NCI-H526 (cell line): Measurements from ENCODE around the gene VMAC.

Experiments
- DNase-seq, 2 experiments: peaks; one replicate each; lab custom pipeline; 2025; lab: John Stamatoyannopoulos, UW

The VMAC gene

GRCh38 chr19:5952193-5953029, 47.7 kb downstream of the VMAC start:
- DNase-seq, result no peak

GRCh38 chr19:5953030-5953589, 48.4 kb downstream of the VMAC start:
- no peak for DNase-seq

- no peak for DNase-seq
Measured at GRCh38 chr19:5953680-5954213, 49.1 kb downstream of the VMAC start.

- DNase-seq, result no peak
Measured at GRCh38 chr19:5954293-5954692, 49.6 kb downstream of the VMAC start.

- no peak for DNase-seq
Measured at GRCh38 chr19:5955636-5955935, 50.9 kb downstream of the VMAC start.

- no peak for DNase-seq
Measured at GRCh38 chr19:5956323-5956722, 51.7 kb downstream of the VMAC start.

- DNase-seq, result no peak
Measured at GRCh38 chr19:5956728-5957127, 52.1 kb downstream of the VMAC start.

GRCh38 chr19:5957170-5957569, 52.5 kb downstream of the VMAC start:
- DNase-seq, result no peak

- no peak for DNase-seq
Measured at GRCh38 chr19:5958074-5958850, 53.6 kb downstream of the VMAC start.

- no peak for DNase-seq
Measured at GRCh38 chr19:5958851-5959122, 54.1 kb downstream of the VMAC start.

- no peak for DNase-seq
Measured at GRCh38 chr19:5959260-5960004, 54.8 kb downstream of the VMAC start.
